Activated T-cell treated with anti-CD3 and anti-CD28 coated beads for 24 hours (primary cell): ENCODE results near the gene PPP1R17.

Experiments used
- DNase-seq: peaks from one replicate; pipeline ENCODE4 v3.0.0-alpha.2; 2020; ENCODE audit warnings: low read depth

PPP1R17 gene

DNA sequence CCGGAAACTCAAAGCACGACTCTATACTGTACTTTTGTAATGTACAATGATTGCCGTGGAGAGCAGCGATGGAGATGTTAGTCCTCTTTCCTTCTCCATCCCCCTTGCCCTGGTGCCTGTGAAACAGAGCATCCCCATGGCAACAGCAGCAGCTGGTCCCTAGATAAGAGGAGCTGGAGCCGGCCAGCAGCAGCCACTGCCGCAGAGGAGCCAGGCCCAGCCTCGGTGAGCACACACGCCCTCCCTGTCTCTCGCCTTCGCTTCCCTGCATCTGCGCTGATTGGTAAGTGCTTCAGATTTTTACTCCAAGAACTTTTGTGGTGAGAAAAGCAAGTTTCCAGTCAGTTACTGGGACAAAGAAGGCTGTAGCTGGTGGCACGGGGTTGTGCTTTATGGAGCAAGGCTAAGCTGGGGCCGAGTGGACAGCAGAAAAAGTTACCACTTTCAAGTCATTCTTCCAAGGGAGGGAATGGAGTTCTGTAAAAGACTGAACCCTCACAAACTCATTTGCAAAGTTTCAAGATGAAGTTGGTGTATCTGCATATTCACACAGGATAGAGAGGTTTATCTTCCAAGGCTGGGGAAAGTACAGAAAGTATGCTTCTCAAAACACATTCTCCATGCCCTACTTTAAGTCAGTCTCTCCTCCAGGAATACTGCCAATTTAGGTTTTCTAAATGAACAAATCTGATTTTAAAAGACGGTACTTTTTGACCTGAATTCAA, at the start of gene PPP1R17:
PPP1R17 (plus strand) TSS at position 192 of the 725 bp plus-strand sequence. CDS start 5,227 bp downstream, outside the sequence.
- no peak for DNase-seq

DNA sequence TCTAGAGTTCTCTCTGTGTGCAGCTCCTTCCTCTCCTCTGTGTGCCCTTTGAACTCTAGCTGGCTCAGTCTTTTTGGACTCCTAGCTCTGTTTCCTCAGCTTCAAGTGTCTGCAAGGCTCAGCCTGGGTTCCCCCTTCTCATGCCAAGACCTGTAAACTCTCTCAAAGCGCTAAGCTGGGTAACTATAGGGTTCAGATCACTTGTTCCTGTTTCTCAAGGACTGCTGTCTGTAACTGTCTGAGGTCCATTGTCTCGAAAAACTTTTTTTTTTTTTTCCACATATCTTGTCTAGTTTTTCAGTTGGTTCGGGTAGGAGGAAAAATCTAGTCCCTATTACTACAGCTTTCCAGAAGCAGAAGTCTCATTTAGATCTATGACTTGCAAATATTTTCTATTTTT, 46.6 kb upstream of the PPP1R17 start:
- DNase-seq = no peak

DNA sequence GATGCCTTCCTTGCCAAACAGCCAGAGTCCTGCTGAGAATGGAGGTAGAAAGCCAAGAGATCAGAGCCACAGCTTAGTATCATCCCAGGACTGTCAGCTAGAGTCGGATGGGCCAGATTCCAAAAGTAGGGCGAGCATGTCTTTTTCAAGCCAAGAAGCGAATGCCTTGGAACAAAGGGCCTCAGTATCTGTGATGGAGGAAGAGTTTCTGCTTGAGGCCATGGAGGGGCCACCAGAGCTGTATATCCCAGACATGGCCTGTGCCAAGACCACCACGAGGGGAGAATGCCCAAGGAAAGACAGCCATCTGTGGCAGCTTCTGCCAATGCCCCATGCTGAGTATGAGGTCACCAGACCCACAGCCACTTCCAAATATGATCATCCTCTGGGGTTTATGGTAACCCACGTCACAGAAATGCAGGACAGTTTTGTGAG, 44.3 kb upstream of the PPP1R17 start:
- DNase-seq = no peak

DNA sequence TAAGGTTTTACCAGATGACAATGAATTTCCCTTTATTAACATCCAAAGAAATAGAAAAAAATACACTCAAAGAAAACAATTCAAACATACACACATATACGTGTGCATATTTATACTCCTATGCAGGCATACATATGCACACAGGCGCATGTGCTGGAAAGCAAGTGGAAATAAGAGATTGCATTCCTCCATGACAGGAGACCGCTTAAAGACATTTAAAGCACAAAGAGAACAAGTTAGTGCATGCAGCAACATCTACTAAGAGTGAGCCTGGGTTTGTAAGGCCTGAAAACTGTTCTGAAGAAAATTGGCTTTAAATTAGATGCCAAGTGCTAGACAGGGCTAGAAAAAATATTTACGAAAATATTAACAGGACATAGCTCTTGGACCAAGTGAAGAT, 40.1 kb upstream of the PPP1R17 start:
- no peak for DNase-seq

DNA sequence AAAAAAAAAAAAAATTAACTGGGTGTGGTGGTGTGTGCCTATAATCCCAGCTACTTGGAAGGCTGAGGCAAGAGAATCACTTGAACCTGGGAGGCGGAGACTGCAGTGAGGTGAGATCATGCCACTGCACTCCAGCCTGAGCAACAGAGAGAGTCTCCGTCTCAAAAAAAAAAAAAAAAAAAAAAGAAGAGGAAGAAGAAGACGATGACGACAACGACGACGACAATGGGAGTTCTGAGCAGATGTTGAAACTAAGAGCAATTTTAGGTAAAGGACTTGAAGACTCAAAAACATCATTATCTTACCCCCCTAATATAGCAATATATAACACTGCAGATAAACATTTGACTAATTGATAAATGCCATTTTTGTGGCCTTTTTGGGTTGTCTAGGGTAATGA, 39.5 kb upstream of the PPP1R17 start:
- DNase-seq = no peak

DNA sequence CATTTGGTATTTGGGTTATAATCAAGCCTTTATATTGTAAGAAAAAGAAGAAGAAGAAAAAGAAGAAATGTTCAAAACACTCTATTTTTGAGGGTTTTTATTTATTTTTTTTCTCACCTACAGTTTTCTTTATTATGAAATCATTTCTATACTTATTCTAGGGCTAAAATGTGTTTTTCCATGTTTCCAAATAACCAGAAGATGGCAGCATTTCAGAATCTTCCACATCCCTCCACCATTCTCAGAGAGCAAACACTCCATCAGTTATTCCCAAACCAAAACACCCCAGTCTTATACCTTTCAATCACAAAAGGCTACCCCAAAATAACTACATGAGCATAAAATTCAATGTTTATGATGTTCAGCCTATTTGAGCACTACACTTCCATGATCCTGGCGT, 38.7 kb upstream of the PPP1R17 start:
- no peak for DNase-seq

DNA sequence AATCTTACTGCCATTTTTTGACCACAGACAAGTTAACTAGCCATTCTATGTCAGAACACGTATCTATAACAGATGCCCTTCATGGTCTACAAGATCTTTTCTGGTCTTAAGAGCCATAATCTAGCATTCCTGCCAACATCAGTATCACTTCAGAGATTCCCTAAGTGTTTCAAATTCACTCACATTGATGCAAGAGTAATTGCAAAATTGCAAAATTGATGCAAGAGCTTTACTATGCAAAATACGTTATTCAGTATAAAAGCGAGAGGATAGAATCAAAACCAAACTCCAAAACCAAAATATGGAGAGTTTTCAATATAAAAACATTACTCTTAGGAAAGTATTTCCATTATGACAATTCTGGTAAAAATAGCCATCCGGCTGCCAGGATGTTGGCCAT, 38.1 kb upstream of the PPP1R17 start:
- no peak for DNase-seq

DNA sequence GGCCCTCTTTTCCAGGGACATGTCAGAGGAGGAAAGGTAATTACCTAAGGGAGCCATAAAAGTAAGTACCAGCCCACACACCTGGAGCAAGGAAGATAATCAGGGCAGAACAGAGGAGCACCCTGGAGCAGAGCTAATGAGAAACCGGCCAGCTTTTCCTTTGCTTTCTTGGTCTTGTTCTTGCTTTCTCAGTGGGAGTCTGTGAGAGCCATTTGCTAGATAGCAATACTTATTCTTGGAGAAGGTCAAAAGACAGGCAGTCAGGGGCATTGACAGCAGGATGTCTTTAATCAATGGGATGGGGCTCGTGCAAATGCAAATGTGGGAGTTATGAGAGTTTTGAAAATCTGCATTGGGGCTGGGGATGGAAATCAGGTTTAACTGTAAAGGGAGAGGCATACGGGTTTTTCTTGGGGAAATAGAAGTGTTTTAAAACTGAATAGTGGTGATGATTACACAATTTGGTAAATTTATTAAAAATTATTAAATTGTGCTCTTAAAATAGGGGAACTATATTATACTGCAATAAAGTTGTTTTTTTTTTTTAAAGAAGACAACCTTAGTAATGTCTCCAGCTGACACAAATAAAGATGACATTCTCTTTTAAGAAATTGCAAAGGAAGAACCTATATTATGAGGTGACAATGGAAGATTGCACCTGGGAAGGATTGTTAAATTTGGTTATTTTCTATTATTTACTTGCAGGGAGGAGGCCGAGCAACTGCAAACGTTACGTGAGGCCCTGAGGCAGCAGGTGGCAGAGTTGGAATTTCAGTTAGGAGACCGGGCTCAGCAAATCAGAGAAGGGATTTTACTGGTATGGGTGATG, 35.6 kb upstream of the PPP1R17 start:
- no peak for DNase-seq

DNA sequence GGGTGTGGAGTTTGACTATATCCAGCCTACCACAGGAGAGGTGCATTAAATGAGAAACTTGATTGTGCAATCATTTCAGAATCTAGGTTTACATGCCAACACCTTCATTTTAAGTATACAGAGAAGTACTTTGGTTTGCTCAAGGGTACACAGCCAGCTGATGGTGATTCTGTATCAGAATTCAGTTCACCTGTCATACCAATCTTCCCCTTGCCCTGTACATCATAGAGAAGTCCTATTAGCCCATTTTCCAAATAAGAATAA, 35.0 kb upstream of the PPP1R17 start:
- DNase-seq = no peak

DNA sequence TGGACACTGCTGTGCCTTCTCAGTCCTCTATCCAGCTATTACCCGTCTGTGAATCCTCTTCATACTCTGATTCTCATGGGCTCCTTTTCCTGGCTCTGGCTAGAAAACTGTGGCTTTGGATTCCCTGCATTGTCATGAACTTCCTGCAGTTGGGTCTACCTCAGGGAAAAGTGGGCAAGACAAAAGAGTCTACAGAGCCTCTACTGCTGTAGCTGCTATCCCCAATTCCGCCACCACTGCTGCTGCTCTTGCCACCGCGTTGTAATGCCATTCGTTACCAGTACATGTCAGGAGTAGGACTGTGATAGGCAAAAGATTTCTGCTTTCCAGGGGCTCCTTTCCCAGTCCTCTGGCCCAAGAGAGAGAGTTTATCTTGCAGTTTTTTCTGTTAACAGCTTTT, 23.9 kb upstream of the PPP1R17 start:
- DNase-seq = no peak

DNA sequence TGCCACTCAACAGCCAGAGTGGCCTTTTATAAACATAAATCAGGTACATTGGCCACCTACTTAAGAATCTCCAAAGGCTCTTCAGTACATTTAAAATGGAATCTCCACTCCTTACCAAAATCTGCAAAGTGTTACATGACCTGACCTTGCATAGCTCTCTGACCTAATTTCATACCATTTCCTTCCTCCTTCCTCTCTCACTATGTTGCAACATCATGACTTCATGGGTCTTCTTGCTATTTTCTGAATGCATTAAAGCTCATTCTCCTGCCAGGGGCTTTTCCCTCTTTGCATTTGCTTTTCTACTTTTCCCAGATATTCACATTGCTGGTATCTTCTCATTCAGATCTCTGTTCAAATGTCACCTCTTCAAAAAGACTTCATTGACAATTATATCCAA, 22.1 kb upstream of the PPP1R17 start:
- DNase-seq = no peak

DNA sequence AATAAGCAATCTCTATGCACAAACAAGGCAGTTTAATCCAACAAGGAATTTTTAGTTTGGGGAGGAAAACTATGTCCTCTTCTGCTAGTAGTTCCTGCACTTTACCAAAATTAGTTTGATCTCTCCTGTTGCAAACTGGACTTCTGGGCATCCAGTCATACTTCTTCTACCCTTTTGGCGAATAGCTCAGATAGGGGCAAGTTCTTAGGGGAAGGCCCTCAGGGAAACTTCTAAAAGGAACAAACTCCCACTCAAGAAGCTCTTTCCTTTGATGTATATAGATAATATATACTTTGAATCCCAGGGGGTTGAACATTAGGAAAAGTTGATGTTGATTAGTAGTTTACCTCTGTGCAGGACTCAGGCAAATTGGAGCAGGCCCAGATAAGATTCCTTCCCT, 21.5 kb upstream of the PPP1R17 start:
- DNase-seq = no peak

DNA sequence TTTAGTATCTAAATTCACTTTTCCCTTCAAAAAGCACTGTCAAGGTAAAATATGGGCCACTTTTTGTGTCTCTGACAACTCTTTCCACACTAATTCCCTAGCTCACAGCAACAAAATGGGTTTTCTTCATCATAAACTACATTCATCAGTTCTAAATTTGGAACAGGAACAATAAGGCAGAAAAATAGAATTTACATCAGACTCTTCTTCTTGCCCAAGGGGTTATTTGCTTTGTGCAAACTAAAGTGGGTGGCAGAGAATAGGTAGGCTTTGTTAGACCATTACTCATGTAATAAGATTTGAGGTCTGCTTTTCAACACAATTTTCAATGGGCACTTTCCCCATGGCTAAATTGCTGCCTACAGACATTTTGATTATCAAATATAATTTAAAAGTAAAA, 17.6 kb upstream of the PPP1R17 start:
- DNase-seq = no peak

DNA sequence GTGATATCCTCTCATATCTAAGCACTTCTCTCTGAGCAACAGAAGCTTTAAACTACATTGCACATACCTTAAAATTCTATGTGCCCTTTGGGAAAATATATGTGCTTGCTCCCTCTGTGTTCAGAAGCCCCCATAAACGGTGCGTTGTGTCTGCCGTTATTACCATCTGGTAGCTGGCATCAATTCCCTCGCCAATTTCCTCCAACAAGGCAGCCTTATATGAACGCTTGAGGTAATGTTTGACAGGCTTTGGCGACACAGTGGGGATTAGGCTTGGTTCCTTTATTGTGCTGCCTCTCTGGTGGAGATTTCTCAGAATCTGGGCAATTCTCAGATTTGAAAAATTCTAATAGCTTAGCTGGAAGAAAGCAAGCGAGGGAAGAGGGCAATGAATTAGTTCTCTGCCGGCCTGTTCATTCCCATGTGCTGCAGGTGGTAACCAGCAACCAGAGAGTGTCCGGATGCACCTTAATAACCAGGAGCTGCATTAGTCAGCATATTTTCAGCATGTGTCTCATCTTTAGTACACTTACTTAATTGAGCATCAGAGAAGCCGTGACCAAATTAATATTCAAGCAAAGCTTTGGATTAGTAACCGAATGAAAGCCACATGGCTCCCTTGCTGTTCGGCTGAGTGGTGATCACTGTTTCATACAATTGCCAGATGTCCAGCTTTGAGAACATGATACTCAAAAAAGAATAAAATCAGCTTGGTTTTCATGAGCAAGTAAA, 7.3 kb upstream of the PPP1R17 start:
- DNase-seq = no peak

DNA sequence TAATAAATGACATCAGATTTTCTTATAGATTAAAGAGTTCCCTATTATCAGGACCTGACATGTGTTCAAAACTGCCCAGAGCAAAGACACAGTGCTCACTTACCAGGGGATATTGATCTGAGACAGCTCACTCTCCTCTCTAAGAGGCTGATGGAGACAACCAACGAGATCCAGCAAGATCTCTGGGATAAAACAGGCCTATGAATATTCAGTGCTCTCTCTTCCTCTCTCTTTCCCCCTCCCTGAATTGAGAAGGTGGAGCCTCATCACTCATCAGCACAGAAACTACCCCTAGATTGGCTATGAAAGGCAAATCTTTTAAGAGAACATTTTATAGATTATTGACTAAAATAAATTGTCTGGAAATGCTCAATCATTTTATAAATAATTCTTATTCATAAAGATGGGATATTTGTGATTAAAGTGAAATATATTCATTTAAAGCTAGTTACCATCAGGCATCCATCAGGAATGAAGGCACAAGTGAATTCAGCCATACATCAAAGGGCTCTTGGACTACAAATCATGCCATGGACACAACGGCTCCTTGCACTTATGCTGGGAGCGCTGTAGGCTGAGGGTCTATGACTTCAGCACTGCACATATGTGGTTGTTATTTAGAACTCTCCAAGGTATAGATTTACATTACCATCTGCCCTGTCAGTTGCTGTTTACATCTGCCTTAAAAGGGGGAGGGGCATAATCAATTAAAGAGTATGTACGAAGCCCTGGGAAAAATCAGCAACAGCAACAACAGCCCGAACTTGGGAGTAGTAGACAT, 3.4 kb upstream of the PPP1R17 start:
- DNase-seq = no peak

DNA sequence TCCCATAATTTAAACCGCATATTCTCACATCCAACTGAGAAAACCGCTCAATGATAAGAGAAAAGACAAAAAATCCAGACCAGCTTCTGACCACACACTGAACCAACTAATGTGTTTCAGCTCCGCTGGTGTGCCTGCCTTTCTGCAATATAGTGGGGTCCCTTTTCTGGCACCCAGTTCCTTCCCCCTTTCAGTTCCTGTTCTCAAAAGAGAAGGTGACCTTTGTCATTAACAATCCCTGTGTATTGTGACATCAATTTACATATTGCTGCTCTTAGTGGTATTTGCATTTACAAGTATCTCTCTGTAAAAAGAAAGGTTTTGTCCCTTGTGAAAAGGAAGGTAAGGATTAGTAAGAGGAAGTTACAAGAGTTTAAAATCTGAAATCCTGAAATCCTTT, 1.4 kb downstream of the PPP1R17 start:
- DNase-seq = no peak

DNA sequence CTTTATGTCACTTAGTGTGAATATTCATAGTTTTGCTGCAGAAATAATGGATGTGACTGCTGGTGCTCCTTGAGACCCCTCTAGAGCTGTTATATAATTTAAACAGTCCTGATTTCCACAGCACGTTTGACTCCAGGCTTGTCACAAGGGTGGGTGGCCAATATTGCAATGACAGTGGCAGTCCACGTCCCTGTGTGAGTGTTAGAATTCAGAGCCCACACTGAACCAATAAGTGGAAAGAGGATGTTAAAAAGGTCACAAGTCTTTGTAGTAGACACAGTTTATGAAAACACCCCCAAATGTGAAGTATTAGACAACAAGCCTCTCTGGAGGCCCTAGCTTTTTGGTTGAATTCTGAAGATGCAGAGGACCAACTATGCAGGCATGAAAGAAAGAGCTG, 2.0 kb downstream of the PPP1R17 start:
- DNase-seq = no peak

DNA sequence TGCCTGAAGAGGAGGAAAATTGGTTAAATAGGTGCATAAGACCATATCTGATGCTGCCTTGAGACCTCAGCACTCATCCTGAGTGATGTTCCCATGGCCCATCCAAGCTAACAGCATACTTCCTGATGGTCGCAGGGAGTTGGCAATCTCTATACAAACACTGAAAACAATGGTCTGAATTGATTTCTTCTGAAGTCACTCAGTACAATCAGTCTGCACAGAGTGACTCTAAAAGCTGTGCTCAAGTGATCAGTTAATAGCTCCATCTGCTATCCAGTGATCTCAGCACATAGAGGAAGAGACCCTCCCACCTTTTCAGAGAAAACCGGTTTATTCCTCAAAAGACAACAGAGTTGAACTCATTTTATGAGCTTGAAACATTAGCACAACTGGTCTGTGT, 3.9 kb downstream of the PPP1R17 start:
- DNase-seq = no peak

DNA sequence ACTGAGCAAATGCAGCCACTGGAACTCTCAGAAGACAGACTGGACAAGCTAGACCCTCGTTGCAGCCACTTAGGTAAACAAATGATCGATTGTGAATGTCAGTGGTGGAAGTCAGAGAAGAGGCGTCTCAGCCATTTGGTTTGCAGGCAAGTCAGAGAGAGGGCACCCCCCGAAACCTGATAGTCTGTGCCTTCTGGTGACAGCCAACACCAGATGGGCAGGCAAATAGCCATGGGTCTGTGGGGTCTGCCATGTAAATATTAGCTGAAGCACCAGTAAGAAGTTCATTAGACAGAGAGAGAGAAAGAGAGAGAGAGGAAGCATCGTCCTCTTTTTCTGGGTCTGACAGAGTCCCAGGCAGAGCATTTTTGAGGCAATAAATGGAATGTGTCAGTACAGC, 5.4 kb downstream of the PPP1R17 start:
- DNase-seq = no peak

DNA sequence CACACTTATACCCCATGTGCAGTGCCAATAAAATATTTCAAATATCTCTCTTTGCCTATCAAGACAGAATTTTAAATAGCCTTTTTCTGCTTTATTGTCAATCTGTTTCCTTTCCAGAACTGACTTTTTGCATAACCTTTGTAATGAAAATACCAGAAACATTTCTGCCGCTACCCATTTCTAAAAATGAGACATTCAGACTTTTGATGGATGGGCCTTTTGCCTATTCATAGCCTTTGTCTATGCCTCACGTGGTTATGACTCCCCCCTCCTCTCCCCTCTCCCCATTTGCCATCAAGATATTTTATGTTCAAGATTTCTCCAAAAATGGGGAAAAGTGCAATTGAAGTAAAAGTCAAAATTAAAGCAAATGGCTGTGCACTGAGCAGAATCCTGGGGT, 5.9 kb downstream of the PPP1R17 start:
- DNase-seq = no peak

DNA sequence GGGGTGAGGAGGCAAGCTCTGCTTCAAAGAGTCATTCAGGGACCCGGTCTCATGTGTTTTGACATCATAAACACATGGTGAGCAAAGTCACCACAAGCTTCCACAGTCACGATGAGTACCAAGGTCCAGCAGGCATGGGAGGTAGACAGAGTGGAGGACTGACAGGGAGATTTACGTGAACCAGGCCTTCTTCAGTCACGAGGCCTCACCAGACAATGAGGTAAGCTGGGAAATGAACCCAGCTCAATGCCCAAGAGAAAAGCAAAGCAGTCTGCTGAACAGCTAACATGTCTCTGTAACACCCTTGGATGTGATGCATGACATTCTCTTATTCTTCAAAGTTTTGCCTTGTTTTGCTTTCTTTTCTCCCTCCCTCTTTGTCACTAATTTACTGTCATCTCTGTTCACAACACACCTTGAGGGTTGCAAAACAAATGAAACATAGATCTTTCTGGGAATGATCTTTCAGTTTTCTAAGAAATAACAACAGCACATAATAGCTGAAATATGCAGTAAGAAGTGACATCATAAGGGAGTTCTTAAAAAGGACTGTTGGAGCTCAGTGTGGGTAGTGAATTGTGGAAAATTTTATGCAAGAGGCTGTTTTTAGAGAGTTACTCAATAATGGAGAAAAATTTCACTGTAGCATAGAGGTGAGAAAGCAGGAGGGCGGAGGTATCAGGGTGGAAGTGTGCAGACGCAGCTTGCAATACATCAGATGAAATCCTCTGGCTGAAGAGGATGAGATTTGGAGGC, 9.0 kb downstream of the PPP1R17 start:
- DNase-seq = no peak

DNA sequence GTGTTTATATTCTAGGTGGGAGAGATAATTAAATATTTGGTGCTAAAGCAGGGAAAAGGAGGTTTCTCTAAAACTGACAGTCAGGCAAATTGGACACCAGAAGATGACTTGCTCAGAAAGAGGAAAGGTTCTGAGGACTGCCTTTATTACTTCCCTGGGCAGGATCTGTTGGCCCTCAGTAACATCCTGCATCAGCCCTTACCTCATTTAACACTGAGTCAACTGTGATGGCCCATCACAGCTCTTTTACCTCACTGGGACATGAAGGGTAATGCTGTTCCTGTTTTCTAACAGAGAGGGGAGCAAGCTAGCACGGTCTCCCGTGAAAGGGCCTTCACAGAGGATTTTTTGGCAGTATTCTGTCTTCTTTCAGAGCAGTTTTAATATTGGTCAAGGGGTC, 12.0 kb downstream of the PPP1R17 start:
- DNase-seq = no peak
